ENCODE results near the gene EIPR1.

Gene EIPR1

DNA sequence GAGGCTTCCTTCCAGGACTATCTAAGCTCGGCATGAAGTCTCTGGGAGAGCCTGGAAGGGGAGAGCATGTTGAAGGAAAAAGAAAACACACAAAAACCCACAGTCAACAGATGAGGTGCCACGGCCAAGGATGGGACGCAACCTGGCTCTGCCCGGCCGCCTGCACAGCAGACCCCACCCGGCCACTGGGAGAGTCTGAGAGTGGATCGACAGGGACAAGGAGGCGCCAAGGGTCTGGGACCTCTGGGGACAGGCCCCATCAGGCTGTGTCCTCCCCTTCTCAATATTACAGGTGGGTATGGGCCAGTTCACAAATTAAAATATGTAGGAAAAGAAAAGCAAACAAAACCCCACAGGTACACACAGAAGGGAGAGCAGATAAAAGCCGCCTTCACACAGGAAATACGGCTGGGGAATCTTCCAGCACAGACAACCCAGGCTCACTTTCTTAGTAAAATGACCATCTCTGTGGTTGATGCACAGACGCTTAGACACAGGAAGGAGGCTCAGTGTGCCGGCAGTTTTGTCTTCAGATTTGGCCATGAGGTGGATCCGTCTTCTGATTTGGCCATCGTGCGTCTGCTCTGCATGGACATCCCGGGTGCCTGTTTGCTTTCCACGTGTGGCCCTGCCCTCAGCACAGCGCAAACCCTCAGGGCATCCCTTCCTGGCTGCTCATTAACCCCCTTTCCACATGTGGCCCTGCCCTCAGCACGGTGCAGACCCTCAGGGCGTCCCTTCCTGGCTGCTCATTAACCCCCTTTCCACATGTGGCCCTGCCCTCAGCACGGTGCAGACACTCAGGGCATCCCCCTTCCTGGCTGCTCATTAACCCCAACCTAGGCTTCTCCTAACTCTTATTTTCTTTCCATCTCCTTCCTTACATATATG is 138.4 kb downstream of the EIPR1 start:
- DNase-seq = no peak

DNA sequence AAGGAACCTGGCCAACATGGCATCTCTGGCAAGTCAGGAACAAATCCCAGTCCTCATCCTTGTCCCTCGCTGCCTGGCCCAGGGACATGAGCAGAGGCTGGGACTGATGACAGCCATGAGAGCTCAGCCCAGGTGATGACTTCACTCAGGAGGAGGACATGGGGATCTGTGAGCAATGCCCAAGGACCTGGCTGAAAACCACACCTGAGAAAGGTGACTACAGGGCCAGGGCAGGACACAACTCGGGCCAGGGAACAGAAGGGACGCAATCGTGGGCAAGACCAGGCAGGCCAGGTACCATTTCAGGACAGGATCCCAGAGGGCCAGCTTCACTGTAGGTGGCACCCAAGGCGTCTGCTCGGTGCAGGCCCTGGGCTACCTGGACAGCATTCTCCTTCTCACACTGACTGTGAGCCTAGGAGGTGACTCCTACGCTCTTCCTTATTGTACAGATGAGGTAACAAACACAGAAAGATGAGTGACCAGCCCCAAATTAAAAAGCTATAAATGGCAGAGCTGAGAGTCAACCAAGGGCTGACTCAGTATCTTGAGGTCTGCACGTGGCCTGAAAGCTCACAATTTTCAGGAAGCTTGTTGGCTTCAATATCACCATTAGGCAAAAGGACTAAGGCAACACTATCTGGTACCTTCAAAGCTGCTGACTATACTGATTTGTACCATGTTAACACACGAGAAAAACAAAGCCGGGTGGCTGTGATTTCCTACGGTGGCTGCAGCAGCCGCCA is 141.1 kb downstream of the EIPR1 start:
- DNase-seq = no peak

DNA sequence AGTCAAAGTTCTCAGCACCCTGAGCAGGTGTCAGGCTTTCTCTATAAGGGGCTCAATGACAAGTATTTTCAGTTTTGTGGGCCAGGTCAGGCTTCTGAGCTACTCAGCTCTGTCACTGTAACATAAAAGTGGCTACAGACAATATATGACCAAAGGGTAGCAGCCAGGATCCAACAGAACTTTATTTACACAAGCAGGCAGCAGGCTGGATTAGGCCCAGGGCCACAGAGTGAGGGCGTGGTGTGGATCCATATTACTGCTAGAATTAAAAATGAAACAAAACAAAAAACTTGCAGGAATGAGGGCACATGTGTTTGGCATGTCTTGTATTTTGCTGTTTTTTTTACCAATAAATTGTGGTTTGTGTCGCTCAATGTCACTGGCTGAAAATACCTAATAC is 143.7 kb downstream of the EIPR1 start:
- DNase-seq = no peak

DNA sequence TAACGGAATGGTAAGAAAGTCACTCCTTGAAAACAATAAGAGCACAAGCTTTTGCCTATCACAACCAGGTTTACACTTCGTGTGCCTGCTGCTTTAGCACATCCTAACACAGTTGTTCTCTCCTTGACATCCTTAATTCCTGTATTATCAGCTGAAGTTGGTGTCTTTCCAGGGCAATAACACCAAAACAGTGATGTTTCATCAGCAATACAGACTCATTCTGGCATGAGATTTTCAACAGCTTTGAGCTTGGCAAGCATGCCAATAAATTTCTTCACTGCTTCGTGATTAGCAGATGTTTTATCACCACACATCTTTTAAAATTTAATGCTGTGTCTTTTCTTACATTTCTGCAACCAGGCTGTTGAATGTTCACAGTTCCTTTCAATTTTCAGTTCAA is 148.4 kb downstream of the EIPR1 start:
- DNase-seq = no peak

DNA sequence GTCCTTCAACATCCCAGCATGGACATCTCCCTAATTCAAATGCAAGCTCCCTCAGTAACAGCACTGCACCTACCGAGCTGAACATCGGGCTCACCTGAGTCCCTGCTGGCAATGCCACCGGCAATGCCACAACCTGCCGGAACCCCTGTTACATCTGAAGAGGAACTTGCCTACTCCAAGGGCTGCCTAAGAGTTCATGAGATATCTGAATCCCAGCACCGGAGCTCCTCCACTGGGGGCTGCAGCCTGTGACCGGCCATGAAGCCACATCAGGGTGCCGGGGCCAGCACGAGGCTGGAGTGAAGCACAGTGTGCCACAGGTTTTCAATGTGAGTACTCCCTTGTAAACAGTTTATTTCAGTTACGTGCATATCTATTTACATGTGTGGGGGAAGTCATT is 152.9 kb downstream of the EIPR1 start:
- DNase-seq = no peak

DNA sequence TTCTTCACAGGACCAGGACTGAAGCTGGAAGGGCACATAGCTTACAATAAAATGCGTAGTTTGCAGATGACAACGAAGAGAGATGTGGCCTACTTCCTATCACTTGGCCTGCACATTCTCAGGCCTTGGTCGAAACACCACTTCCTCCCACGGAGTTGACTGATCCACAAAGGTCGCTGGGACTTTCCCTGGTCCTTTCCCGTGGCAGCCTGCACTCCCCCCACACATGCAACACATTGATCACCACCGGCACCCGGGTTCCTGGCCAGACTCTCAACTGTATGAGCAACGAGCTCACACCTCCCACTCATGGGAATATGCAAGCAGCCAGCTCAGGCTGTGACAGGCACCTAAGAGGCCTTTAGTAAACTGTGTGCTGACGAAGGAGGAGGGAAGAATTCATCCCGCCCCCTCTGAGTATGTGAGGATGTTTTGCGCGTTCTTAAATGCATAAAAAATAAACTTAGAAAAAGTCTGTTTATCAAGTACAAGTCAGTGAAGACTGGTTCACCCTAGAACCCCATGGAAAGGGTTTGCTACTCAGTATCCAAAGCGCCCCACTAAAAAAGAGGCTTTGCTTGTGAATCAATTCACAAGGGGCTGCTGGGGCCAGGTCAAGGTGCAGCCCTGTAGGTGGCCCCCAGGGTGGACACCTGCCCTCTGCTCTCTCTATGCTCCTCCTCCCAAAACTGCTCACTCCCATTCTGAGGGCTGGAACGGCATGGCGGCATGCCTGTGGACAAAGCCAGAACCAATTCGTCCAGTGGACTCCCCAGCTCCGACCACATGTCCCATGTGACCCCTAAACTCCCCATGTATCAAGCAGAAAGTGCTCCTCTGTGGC is 154.3 kb downstream of the EIPR1 start:
- no peak for DNase-seq

DNA sequence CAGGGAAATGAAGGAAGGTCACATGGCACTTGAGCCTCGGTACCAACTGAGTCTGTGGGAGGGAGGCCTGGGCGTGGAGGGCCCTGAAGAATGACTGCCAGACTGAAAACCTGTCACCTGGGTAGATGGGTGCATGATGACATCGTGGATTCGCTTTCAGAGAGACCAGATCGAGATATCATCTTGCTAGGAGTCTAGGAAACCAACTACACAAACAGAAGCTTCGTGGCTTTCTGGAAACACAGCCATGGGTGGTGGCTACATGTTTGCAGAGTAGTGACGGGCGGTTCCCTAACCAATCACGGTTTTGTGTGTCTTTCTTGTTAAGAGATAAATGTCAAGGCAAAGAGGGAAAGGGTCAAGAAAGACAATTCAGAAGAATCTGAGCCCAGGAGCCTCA is 155.0 kb downstream of the EIPR1 start:
- DNase-seq = no peak

DNA sequence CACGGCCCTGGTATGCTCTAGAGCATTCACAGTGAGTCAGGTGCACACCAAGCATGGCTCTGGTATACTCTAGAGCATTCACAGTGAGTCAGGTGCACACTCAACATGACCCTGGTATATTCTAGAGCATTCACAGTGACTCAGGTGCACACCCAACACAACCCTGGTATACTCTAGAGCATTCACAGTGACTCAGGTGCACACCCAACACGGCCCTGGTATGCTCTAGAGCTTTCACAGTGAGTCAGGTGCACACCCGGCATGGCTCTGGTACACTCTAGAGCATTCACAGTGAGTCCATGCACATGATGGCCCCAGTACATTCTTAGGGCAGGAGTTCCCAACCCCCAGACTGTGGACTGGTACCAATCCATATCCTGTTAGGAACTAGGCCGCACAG is 158.1 kb downstream of the EIPR1 start:
- no peak for DNase-seq

DNA sequence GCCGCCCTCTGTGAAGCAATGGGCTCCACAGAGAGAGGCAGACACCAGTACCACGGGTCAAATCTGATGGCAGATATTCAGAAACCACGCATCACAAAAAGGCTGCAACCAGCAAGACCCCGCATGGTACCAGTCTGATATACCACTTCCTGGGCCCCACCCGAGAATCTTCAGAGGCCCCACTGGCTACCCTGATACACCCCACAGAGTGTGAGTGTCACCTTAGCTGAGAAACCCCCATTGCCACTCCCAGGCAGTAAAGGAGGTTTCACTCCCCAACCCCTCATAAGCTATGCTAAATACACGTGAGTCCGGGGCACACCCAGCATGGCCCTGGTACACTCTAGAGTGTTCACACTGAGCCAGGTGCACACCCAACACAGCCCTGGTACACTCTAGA is 160.0 kb downstream of the EIPR1 start:
- DNase-seq = no peak

DNA sequence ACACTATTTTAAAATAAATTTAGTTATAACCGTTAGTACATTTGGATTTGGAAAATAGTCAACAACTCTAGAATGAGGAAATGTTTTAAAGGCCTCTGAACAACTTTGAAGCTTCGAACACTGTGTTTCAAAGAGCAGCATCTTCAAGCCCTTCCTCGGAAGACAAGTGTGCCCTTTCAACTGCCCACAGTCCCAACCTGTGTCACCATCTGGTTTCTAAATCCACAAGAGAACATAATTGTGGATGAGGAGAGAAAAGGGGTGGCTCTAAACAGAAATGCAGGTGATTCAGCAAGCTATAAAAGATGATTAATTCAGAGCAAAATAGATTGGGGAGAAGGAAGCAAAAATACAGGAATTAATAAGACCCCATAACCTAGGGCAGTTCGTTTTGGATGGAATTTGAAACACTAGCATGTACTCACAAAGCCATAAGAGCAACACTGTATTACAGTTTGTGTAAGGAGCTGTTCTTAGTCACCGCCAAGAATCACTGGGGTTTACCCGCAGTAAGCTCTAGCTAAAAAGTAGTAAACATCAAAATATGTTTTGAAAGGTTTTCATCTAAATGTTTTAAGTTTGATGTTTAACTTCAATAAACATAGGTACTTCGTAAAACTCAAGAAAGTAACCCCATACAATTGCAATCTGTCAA is 160.7 kb downstream of the EIPR1 start:
- no peak for DNase-seq

DNA sequence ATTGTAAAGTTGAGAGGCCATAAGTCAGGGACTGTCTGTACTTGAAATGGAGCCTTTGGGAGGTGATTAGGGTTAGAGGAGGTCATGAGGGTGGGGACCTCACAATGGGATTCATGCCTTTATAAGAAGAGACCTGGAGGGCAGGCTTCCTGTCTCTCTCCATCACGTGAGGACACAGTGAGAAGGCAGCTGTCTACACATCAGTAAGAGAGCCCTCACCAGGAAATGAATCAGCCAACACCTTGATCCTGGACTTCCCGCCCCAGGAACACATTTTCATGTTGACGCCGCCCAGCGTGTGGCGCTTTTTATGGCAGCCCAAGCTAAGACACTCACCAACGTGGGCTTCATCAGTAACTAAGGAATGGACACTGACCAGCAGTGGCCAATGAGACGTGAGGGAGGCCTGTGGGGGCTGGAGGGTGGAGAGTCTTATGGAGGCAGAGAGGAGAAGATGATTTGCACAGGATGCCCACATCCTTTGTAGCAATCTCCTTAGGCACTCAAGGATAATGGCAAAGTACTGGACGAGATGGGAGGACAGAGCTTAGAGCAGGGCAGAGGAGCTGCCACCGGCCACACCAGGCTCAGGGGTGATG is 162.7 kb downstream of the EIPR1 start:
- DNase-seq = no peak

DNA sequence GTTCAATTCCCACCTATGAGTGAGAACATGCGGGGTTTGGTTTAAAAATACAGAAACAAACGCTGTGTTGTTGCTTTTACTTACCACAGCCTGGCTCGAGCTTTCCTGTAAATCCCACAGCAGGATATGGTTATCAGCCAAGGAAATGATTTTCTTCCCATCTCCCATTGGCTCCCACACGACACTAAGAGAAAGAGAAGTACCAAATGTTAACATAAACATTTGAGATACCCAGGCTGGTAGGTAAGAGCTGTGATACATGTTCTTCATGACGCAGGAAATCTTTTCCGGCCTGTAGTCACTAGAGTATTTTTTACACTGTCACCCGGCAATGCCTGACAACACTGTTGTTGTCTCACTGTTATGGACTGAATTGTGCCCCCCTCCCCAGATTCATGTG is 163.6 kb downstream of the EIPR1 start:
- DNase-seq = no peak

DNA sequence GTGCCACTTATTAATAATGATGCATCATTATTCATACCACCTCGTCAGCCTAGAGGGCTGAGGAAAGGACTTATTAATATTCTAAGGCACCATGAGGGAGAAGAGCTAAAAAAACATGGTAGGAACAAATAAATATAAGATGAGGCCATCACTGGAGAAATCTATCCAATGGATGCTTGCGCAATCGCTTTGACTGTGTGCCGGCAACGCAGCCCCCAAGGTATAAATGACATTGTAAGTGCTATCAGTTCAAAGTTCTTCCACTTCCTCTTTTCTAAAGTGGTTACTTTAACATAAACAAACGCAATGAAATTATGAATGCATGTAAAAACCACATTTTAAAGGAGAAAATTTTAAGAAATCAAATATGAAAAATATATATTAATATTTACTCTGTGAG is 164.6 kb downstream of the EIPR1 start:
- no peak for DNase-seq

DNA sequence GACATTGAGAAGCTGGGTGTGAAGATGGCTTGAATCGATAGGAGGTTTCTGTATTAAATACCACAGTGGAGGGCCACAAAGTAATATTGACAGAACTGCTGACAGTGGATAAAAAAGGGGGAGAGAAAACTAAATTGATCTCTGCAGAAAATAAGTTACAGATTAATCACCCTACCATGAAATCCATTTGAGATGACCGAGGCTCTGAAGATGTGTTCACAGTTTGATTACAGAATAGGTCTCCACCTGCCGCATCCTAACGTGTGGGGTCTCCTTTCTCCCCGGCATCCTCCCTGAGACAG is 165.6 kb downstream of the EIPR1 start:
- DNase-seq = no peak

DNA sequence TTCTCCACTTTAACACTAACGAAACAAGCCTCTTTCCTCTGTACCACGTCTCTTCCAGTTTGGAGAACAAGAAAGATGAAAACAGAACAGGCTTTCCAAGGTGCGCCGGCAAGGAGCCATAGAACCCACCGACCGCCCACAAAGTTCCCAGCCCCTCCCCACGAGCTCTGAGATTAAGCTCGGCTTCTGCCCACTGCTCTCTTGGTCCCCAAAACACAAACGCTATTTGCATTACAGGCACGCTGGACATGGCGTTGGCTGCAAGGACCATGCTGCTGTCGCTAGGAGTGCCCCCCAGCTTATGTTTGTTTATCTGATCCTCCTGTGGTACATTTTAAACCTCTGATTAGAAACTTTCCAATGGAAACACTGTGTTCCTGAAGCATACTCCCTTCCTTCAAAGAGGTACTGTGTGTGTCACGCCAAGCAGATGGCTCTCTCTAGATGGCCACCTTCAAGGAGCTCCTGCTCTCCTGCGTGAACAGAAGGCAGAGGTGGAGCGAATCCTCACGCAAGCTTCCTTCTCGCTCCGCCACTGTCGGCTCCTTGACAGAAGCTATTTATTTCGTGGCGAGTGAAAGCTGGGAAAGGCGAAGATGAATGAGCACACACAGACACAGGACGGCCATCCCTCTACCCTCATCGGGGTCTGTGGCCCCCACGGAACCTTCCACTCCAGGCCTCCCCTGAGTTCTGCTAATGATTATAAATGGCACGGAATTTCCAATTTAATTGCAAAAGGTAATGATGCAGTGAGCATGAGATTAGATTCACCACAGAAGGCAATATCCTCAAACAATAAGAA is 166.2 kb downstream of the EIPR1 start:
- no peak for DNase-seq

DNA sequence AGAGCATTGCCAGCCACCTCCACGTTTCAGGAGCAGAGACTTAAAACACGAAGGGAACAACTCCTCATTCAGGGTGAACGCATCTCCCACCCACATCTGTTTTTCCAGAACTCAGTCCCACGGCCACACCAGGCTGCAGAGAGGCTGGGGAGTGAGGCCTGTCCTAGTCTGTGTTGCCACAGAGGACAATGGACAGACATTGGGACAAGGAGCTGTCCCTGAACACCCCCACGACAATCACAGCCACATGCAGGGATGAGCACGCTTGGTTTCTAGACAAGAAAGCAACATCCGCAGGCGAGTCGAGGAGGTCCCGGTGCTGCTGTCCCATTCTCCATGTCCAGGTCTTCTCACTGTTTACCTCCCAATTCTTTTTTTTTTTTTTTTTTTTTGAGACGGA is 167.4 kb downstream of the EIPR1 start:
- no peak for DNase-seq

DNA sequence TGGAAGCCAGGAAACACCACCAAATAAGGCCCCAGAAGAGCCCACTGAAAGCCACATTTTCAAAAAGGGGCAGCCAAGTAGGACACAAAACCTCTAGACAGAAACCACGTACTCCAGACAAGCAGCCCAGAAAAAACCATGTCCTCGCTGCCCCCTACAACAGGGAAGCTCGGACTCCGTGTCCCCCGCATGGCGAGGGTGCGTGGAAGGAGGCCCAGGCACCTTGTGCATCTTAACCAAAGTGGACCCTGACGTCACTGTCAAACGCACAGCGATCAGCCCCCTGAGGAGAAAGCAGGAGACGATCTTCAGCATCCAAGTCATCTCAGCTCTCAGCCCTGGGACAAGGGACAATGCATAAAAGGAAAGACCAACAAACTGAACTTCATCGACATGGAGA is 168.4 kb downstream of the EIPR1 start:
- no peak for DNase-seq

DNA sequence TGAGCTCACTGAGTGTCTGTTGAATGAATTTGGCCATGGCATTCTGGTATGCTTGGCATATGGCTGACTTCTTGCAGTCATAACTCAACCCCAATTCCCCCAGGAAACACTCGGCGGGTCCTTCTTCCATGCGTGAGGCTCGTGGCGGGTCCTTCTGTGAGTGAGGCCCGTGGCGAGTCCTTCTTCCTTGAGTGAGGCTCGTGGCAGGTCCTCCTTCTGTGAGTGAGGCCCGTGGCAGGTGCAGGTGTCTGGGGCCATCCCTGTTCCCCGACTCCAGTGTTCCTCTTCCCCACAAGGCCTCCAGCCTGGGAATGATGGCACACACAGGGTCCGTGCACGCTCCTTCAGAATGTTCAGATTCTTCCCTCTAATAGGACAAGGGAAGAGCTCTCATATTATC is 169.0 kb downstream of the EIPR1 start:
- no peak for DNase-seq

DNA sequence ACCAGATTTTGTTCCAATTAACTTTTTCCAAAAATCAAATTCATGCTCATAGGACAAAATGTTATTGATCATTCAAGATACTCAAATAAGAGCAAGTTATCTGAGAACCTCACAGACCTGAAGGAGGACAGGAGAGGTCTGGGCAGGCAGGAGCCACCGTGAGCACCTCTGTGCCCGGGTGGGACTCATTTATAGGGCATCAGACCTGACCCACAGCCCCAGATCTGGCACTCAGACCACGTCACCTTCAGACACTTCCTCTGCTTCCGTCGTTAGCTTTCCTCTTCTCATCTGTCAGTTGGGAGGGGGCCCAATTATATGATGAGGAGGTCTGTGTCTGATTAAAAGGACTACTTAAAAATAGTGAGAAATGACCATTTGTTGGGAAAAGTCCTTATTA is 169.4 kb downstream of the EIPR1 start:
- no peak for DNase-seq

DNA sequence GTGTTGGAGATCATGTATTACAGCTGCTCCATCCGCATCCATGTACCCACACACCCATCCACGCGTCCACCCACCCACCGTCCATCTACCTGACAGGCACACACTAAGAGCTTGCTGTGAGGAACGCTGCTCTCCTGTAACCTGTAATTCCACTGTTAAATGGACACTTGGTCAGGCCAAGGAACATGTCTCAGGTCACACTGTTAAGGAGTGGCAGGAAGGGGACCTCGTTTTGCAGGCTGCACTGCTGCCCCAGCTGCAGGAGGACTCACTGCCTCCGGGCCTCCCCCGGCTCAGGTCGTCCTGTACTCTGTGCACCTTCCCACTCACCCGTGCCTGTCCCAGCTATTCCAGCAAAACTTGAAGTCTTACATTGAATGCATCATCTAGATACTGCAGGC is 170.5 kb downstream of the EIPR1 start:
- DNase-seq = no peak

DNA sequence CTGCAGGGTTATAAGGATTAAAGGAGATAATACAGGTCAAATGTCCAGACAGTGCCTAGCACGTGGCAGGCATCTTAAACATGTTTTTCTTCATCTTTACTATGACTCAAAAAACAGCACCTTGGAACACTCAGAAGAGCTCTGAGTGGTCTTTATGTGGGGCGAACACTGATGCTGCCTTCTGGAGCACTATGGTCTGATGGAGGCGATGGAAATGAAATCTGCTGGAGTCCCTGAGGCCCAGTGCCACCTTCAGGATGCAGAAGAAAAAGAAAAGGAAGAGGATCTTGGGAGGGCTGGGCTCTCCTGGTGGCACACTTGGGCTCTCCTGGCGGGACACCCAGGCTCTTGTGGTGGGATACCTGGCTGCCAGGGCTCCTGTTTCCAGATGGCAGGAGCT is 171.8 kb downstream of the EIPR1 start:
- no peak for DNase-seq

Data from GF-D8 (cell line).